BLaER1 treated with 17β-estradiol and CSF1 and Interleukin-3, amounts not matched to agents 10 nM and 100 nM (cell line): ENCODE results near the gene ZFP14.

Experiments used
- H3K27ac ChIP-seq, 11 experiments: shearing (Covaris generic); formaldehyde crosslinking; 2 replicates each; pipeline ENCODE4 v1.8.1; 2022
- H3K27me3 ChIP-seq, 11 experiments: shearing (Covaris generic); formaldehyde crosslinking; 2 replicates each; pipeline ENCODE4 v1.8.1; 2022
- H3K36me3 ChIP-seq, 11 experiments: shearing (Covaris generic); formaldehyde crosslinking; 2 replicates each; pipeline ENCODE4 v1.8.1; 2022
- H3K4me1 ChIP-seq, 10 experiments: shearing (Covaris generic); formaldehyde crosslinking; 2 replicates each; pipeline ENCODE4 v1.8.1; 2022
- H3K4me2 ChIP-seq, 11 experiments: shearing (Covaris generic); formaldehyde crosslinking; 2 replicates each; pipeline ENCODE4 v1.8.1; 2022
- H3K4me3 ChIP-seq, 10 experiments: shearing (Covaris generic); formaldehyde crosslinking; 2 replicates each; pipeline ENCODE4 v1.8.1; 2022
- H3K9ac ChIP-seq, 11 experiments: shearing (Covaris generic); formaldehyde crosslinking; 2 replicates each; pipeline ENCODE4 v1.8.1; 2022
- H3K9me3 ChIP-seq, 11 experiments: shearing (Covaris generic); formaldehyde crosslinking; replicated peaks in 1 of 11; 2 replicates each; pipeline ENCODE4 v1.8.1; 2022
- H4K20me1 ChIP-seq, 11 experiments: shearing (Covaris generic); formaldehyde crosslinking; 2 replicates each; pipeline ENCODE4 v1.8.1; 2022
- Cebpa-rat ChIP-seq, 11 experiments: shearing (Covaris generic); IDR thresholded peaks; 2 replicates each; pipeline ENCODE4 v1.8.1; 2022

Gene ZFP14

GRCh38 chr19:36408101-36408500, 29.1 kb upstream of the ZFP14 start:
- no peaks in the 10 kb centered on the region for H3K27me3 ChIP-seq
- peaks cover 80 to 92% (median 82%) of the 10 kb centered on the region in 11 experiments for H3K9me3 ChIP-seq
- no peak overlapping the region for H3K27ac ChIP-seq
- no peak overlapping the region for H3K4me2 ChIP-seq
- H3K9ac ChIP-seq: no peak overlapping the region
- no peak for TF ChIP-seq Cebpa-rat (IDR thresholded peaks at IDR 0.05)
- H4K20me1 ChIP-seq: peaks cover 0 to 17% (median 0%) of the 10 kb centered on the region in 11 experiments; a peak in 2 of 22 replicates
- peaks cover 94 to 100% (median 99%) of the 10 kb centered on the region in 11 experiments for H3K36me3 ChIP-seq
- no peaks in the 10 kb centered on the region for H3K4me1 ChIP-seq
- no peak overlapping the region for H3K4me3 ChIP-seq

DNA sequence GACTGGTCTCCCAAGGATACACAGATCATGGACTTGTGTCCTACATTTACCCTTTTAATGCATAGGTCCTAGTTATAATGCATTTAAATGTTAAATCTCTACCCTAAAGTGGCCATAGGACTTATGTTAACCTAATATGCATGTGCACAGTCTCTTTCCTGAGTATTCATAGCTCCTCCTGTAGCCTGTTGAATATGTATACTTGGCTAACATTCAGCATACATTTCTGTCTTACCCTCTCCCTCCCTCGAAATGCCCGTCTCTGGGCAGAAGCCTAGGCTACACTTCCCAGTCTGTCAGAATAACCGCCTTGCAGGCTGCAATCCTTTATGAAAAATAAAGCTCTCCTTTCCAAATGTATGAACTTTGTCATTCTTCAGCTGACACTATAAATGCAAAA, 25.5 kb upstream of the ZFP14 start:
- no peak for TF ChIP-seq Cebpa-rat (IDR thresholded peaks at IDR 0.05)

GRCh38 chr19:36401475-36401874, 22.5 kb upstream of the ZFP14 start:
- Histone ChIP-seq H3K27me3 (peaks cover 0 to 4% (median 0%) of the 10 kb centered on the region in 11 experiments; a peak in 1 of 22 replicates), H3K36me3 (peaks cover 84 to 91% (median 88%) of the 10 kb centered on the region in 11 experiments), H3K9ac (peak overlapping the region; percentile 40 to 69 (median 64); a peak in 21 of 22 replicates), H3K27ac (peak overlapping the region; percentile 35 to 84 (median 75); a peak in 20 of 22 replicates), H3K4me2 (peak overlapping the region; percentile 66 to 90 (median 73)), H3K4me3 (peak overlapping the region in 9 of 10 experiments; percentile 15 to 51 (median 40); a peak in 13 of 20 replicates), H4K20me1 (no peaks in the 10 kb centered on the region), H3K9me3 (peaks cover 71 to 86% (median 75%) of the 10 kb centered on the region in 11 experiments), H3K4me1 (peaks cover 20 to 32% (median 25%) of the 10 kb centered on the region in 10 experiments)
- TF ChIP-seq Cebpa-rat (IDR thresholded peaks at IDR 0.05): peak in 8 of 11 experiments; percentile 20 to 84 (median 62); a peak in 9 of 22 replicates

More for the DNA sequence above, 25.5 kb upstream of the ZFP14 start:
- H3K4me2 ChIP-seq: no peak overlapping the region
- H3K27me3 ChIP-seq: no peaks in the 10 kb centered on the region
- H3K4me1 ChIP-seq: peaks cover 20 to 26% (median 24%) of the 10 kb centered on the region in 10 experiments
- H3K36me3 ChIP-seq: peaks cover 83 to 91% (median 88%) of the 10 kb centered on the region in 11 experiments
- H3K4me3 ChIP-seq: no peak overlapping the region
- H3K9ac ChIP-seq: no peak overlapping the region
- peaks cover 68 to 81% (median 70%) of the 10 kb centered on the region in 11 experiments for H3K9me3 ChIP-seq
- no peak overlapping the region for H3K27ac ChIP-seq
- H4K20me1 ChIP-seq: peaks cover 0 to 3% (median 0%) of the 10 kb centered on the region in 11 experiments; a peak in 2 of 22 replicates

DNA sequence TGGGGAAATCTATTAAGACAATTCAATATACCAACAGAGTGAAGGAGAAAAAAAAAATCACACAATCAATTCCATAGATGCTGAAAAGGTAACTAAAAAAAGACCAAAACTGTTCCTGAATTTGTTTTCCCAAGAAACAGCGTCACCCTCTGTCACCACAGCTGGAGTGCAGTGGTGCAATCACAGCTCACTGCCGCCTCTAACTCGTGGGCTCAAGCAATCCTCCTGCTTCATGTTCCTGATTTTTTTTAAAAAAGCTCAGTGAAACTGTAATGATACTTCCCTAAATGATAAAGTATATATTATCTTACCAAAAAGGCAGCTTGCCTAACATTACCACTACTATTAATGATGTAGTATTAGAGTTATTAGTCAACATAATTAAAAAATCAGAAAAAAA, 19.6 kb upstream of the ZFP14 start:
- Histone ChIP-seq H3K9ac (no peak overlapping the region), H4K20me1 (no peaks in the 10 kb centered on the region), H3K36me3 (peaks cover 85 to 91% (median 88%) of the 10 kb centered on the region in 11 experiments), H3K9me3 (peaks cover 75 to 93% (median 87%) of the 10 kb centered on the region in 11 experiments), H3K4me3 (peak overlapping the region in 8 of 10 experiments; percentile 15 to 43 (median 35); a peak in 8 of 20 replicates), H3K27me3 (peaks cover 0 to 4% (median 0%) of the 10 kb centered on the region in 11 experiments; a peak in 1 of 22 replicates), H3K4me1 (peaks cover 20 to 32% (median 25%) of the 10 kb centered on the region in 10 experiments), H3K27ac (peak overlapping the region in 1 of 11 experiments; percentile 27; a peak in 1 of 22 replicates), H3K4me2 (peak overlapping the region in 4 of 11 experiments; percentile 18 to 46 (median 24); a peak in 5 of 22 replicates)
- 0 out of 22 replicates have a peak, but pooled peaks of 1 of the 11 experiments have one; percentile 15 for TF ChIP-seq Cebpa-rat (IDR thresholded peaks at IDR 0.05)

GRCh38 chr19:36392916-36393673, 14.1 kb upstream of the ZFP14 start:
- Histone ChIP-seq H3K4me2 (no peak overlapping the region), H3K27ac (no peak overlapping the region), H3K4me1 (peaks cover 0 to 3% (median 0%) of the 10 kb centered on the region in 10 experiments; a peak in 2 of 20 replicates), H4K20me1 (no peaks in the 10 kb centered on the region), H3K36me3 (peaks cover 86 to 96% (median 92%) of the 10 kb centered on the region in 11 experiments), H3K4me3 (peak overlapping the region; percentile 10 to 53 (median 42); a peak in 18 of 20 replicates), H3K9me3 (peaks cover 95 to 100% (median 96%) of the 10 kb centered on the region in 11 experiments), H3K27me3 (peaks cover 0 to 3% (median 0%) of the 10 kb centered on the region in 11 experiments; a peak in 1 of 22 replicates), H3K9ac (no peak overlapping the region)
- no peak for TF ChIP-seq Cebpa-rat (IDR thresholded peaks at IDR 0.05)

DNA sequence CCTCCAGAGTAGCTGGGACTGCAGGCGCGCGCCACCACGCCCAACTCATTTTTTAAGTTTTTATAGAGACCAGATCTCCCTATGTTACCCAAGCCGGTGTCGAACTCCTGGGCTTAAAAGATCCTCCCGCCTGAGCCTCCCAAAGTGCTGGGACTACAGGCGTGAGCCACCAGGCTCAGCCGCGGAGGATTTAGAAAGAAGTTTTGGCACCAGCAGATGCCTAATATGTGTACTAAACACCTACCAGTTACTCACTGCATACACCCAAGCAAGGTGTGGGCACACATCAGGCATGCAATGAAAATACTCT, 464 bp upstream of the ZFP14 start:
- peak overlapping the region; percentile 83 to 97 (median 92); a peak in 19 of 22 replicates for H3K27ac ChIP-seq
- H3K36me3 ChIP-seq: peaks cover 0 to 9% (median 6%) of the 10 kb centered on the region in 11 experiments; a peak in 12 of 22 replicates
- H3K4me3 ChIP-seq: peak overlapping the region; percentile 69 to 86 (median 78)
- H3K4me2 ChIP-seq: peak overlapping the region; percentile 75 to 98 (median 88)
- peaks cover 10 to 22% (median 17%) of the 10 kb centered on the region in 10 experiments for H3K4me1 ChIP-seq
- H4K20me1 ChIP-seq: no peaks in the 10 kb centered on the region
- no peak for TF ChIP-seq Cebpa-rat (IDR thresholded peaks at IDR 0.05)
- H3K27me3 ChIP-seq: no peaks in the 10 kb centered on the region
- peak overlapping the region; percentile 84 to 98 (median 93) for H3K9ac ChIP-seq
- H3K9me3 ChIP-seq: peaks cover 7 to 29% (median 11%) of the 10 kb centered on the region in 11 experiments; a peak in 19 of 22 replicates

DNA sequence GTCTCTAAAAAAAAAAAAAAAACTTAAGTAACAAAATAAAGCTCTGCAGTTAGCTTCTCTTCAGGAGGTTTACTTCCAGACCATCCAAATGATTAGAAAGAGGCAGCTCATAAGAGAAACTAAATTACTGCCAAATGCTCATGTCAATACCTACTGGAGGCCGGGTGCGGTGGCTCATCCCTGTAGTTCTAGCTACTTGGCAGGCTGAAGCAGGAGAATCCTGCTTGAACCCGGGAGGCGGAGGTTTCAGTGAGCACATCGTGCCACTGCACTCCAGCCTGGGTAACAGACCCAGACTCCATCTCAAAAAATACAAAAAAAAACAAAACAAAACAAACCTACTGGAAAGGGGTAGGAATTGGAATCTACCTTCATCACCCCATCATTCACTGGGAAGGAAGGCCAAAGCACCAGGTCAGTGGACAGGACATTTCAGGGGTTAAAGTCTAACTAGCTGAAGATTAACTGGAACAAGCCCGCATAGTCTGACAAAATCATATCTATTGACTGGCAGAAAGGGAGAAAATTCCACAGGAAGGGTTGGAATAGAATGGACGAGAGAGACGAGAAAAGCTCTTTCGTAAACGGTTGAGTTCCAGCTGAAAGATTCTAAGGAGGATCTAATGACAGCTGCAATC, 1.3 kb downstream of the ZFP14 start:
- H4K20me1 ChIP-seq: no peaks in the 10 kb centered on the region
- peaks cover 25 to 47% (median 29%) of the 10 kb centered on the region in 11 experiments for H3K9me3 ChIP-seq
- H3K4me3 ChIP-seq: peak overlapping the region; percentile 69 to 86 (median 78)
- peaks cover 15 to 27% (median 22%) of the 10 kb centered on the region in 11 experiments for H3K36me3 ChIP-seq
- H3K9ac ChIP-seq: peak overlapping the region; percentile 84 to 98 (median 93)
- TF ChIP-seq Cebpa-rat (IDR thresholded peaks at IDR 0.05): no peak
- peak overlapping the region; percentile 75 to 98 (median 91) for H3K4me2 ChIP-seq
- H3K4me1 ChIP-seq: peaks cover 10 to 22% (median 17%) of the 10 kb centered on the region in 10 experiments
- no peaks in the 10 kb centered on the region for H3K27me3 ChIP-seq
- peak overlapping the region in 2 of 11 experiments; percentile 84 to 96; a peak in 2 of 22 replicates for H3K27ac ChIP-seq

- Histone ChIP-seq H3K27me3 (no peaks in the 10 kb centered on the region), H3K4me1 (peaks cover 10 to 18% (median 17%) of the 10 kb centered on the region in 10 experiments), H4K20me1 (no peaks in the 10 kb centered on the region), H3K4me3 (no peak overlapping the region), H3K9ac (no peak overlapping the region), H3K4me2 (no peak overlapping the region), H3K27ac (no peak overlapping the region), H3K36me3 (peaks cover 34 to 59% (median 51%) of the 10 kb centered on the region in 11 experiments), H3K9me3 (peaks cover 60 to 72% (median 66%) of the 10 kb centered on the region in 11 experiments)
- no peak for TF ChIP-seq Cebpa-rat (IDR thresholded peaks at IDR 0.05)
These were observed 5.3 kb downstream of the ZFP14 start for GRCh38 chr19:36373638-36374156.
